GM21576 (cell line): ENCODE measurements around the gene FBN2.

Experiments
- ATAC-seq: cut with Tn5 transposase; IDR thresholded peaks from one replicate; pipeline ENCODE4 v1.9.1; 2021; ENCODE audit warnings: mild to moderate bottlenecking, moderate library complexity; ENCODE audit not compliant: unreplicated experiment

FBN2 gene

GRCh38 chr5:128376577-128376976 lies 161.5 kb downstream of the FBN2 start:
- ATAC-seq: no peak

- no peak for ATAC-seq
These were observed 171.9 kb downstream of the FBN2 start for GRCh38 chr5:128366147-128366546.

- ATAC-seq: no peak
These were observed 175.7 kb downstream of the FBN2 start for GRCh38 chr5:128362370-128362769.

- ATAC-seq: no peak
These were observed 179.2 kb downstream of the FBN2 start for GRCh38 chr5:128358826-128359225.

GRCh38 chr5:128357226-128357625 lies 180.8 kb downstream of the FBN2 start:
- no peak for ATAC-seq

GRCh38 chr5:128355961-128356360 lies 182.1 kb downstream of the FBN2 start:
- no peak for ATAC-seq

- no peak for ATAC-seq
These were observed 184.5 kb downstream of the FBN2 start for GRCh38 chr5:128353441-128354107.

- no peak for ATAC-seq
These were observed 187.3 kb downstream of the FBN2 start for GRCh38 chr5:128350705-128351104.

GRCh38 chr5:128349044-128349858 lies 188.8 kb downstream of the FBN2 start:
- ATAC-seq: no peak

- ATAC-seq: no peak
These were observed 192.0 kb downstream of the FBN2 start for GRCh38 chr5:128346038-128346437.

- no peak for ATAC-seq
These were observed 192.8 kb downstream of the FBN2 start for GRCh38 chr5:128345247-128345646.

- ATAC-seq: no peak
These were observed 194.9 kb downstream of the FBN2 start for GRCh38 chr5:128343168-128343567.

GRCh38 chr5:128341056-128341455 lies 197.0 kb downstream of the FBN2 start:
- ATAC-seq: no peak

- no peak for ATAC-seq
These were observed 197.4 kb downstream of the FBN2 start for GRCh38 chr5:128340648-128341047.

GRCh38 chr5:128339585-128339984 lies 198.5 kb downstream of the FBN2 start:
- no peak for ATAC-seq

- ATAC-seq: no peak
These were observed 199.4 kb downstream of the FBN2 start for GRCh38 chr5:128338649-128339048.

GRCh38 chr5:128335339-128335738 lies 202.7 kb downstream of the FBN2 start:
- ATAC-seq: no peak

- ATAC-seq: no peak
These were observed 203.9 kb downstream of the FBN2 start for GRCh38 chr5:128334010-128334716.

GRCh38 chr5:128331261-128331660 lies 206.8 kb downstream of the FBN2 start:
- no peak for ATAC-seq

- ATAC-seq: no peak
These were observed 208.6 kb downstream of the FBN2 start for GRCh38 chr5:128329386-128329939.

- ATAC-seq: no peak
These were observed 209.6 kb downstream of the FBN2 start for GRCh38 chr5:128328446-128328845.
